HG03135 (cell line): ENCODE results near the gene RUFY4.
"Not testable (repeated sequence)": the region's sequence is repeated elsewhere in the genome, so short reads cannot be mapped to it uniquely, and the experiment has no call there.

Experiments
- ATAC-seq: cut with Tn5 transposase; IDR thresholded peaks from one replicate; pipeline ENCODE4 v1.9.1; 2021; ENCODE audit warnings: mild to moderate bottlenecking, moderate library complexity; ENCODE audit not compliant: unreplicated experiment

RUFY4 gene

DNA sequence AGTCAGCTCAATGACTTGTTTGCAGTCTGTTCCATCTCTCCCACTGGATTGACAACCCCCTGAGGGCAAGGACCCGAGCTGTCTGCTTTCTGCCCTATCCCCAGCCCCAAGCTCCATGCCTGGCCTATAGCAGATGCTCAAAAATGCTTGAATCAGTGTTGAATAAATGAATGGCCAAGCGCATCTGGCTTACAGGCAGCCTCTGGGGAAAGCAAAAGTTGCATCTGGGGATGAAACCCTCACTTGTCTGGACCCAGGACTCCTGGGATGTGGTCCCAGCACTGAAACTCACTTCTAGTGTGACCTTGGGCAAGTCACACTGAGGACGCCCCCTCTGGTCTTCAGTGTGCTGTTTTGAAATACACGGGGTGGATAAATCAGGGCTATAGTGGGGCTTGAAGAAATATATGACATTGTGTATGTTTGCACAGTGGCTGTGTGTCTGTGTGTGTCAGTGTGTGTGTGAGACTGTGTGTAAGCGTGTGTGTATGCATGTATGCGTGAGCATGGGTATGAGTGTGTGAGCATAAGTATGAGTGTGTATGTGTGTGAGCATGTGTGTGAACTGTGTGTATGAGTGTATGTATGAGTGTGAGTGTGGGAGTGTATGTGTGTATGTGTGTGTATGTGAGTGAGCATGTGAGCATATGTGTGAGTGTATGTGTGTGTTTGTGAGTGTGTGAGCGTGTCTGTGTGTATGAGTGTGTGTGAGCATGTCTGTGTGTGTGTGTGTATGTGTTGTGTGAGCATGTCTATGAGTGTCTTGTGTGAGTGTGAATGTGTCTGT is 38.5 kb upstream of the RUFY4 start:
- ATAC-seq = no peak

DNA sequence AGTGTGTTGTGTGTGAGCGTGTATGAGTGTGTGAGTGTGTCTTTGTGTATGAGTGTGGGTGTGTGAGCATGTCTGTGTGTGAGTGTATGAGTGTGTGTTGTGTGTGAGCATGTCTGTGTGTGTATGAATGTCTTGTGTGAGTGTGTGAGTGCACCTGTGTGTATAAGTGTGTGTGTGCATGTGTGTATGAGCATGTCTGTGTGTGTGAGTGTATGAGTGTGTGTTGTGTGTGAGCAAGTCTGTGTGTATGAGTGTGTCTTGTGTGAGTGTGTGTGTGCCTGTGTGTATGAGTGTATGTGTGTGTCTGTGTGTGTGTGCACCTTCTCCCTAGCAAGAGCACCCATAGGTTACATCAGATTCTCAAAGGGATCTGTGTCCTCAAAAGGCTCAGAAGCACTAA is 37.8 kb upstream of the RUFY4 start:
- no peak for ATAC-seq

DNA sequence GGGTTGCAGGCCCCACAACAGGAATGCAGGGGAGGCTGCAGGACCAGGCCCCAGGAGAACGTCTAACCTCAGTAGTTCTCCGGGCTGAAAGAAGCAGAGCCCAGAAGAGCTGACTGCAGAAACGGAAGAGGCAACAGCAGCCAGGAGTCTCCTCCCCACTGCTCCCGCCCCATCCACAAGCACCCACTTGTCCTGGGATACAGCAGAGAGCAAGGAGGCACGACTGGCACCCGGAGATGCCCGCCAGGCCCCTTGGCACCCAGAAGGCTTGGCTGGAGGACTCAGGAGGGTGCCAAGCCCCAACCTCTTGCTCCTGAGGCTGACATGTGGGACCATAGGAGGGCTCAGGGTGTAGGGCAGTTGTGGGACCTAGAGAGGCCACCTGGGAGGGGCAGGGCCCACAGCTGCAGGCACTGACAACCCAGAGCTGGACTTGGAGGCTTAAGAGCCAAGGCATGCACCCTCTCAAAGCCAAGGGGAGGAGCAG is 37.2 kb upstream of the RUFY4 start:
- no peak for ATAC-seq

DNA sequence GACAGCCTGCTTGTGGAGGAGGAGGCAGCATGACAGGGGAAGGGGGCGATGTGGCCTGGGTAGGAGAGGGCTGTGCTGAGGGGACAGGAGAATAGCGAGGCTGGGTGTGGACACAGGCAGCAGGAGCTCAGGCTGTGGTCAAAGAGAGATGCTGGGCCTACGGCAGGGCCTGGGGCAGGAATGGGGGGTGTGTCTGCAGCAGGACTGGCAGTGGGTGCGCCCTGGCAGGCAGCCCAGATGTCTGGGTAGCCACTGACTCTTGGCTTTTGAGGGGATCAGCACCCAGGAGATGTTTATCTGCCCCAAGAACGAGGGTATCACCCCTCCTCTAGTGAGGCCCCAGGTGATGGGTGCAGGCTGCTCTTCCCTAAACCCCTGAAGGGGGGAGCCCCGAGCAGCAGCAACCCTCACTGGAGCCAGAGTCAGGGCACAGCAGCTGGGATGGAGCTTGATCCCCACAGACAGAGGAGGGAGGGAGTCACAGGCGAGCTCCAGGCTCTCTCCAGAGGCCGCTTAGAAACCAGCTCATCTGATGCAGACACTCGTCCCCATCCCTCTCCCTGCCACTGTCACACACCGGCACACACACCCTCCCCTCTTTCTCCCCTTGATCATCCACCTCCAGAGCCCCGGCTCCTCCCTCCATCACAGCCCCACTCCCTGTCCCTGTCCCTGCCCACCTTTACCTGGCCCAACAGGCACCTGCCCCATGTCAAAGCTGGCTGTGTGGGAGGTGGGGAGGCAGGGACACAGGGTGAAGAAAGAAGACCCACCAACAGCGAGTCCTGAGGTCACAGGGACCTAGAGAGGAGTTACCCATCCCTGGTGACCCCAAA is 36.5 kb upstream of the RUFY4 start:
- ATAC-seq = no peak

DNA sequence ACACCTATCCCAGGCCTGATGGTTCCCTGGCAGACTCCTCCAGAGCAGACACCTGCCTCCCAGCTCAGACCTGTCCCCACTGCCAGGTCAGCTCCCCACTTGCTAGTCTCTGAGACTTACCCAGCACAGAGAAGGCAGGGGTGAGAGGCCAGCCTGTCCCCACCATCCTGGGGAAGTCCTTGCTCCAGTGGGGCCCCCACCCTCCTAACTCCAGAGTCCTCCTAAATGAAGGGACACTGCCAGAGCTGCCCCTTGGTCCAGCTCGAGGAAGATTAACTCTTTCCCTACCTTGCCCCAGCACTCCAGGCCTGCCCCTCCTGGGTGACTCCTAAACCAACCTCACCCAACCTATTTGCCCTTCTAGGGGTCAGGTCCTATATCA is 35.9 kb upstream of the RUFY4 start:
- no peak for ATAC-seq

DNA sequence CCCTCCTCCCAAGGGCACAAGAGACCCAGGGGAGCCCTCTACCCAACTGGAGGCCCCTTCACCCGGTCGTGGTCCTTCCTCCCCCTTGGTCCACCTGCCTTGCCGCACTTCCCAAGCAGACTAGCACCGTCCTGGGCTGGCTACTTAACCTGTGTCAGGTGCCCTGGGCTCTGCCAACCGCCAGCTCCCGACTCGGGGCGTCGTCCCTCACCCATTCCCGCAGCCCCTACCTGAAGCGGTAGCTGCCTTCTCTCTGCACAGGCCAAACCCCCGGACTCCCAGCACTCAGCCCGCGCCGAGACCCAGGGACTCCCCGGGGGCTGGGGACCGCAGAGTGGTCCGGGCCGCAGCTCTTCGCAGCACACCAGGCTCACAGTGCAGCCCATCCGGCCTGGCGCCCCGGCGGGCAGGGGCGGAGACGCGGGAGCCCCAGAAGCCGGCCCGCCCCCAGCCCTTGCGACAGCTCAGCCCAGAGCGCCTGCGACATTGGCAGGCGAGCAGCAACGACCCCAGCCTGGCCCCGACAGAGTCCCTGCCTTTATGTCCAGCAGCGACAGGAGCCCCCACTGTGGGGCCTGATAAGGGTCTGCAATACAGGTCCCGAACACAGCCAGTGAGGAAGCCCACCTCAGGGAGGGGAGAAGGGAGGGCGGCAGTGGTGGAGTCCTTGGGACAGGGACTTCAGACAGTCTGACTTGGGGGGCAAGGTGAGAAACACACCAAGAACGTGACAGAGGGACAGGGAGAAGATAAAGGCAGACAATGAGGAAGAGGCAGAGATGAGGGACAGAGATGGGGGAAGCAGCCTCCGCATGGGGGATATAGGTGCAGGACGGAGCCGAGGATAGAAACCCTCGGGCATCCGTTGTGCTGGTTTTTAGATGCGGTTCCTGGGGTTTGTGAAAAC is 35.2 kb upstream of the RUFY4 start:
- ATAC-seq = no peak

DNA sequence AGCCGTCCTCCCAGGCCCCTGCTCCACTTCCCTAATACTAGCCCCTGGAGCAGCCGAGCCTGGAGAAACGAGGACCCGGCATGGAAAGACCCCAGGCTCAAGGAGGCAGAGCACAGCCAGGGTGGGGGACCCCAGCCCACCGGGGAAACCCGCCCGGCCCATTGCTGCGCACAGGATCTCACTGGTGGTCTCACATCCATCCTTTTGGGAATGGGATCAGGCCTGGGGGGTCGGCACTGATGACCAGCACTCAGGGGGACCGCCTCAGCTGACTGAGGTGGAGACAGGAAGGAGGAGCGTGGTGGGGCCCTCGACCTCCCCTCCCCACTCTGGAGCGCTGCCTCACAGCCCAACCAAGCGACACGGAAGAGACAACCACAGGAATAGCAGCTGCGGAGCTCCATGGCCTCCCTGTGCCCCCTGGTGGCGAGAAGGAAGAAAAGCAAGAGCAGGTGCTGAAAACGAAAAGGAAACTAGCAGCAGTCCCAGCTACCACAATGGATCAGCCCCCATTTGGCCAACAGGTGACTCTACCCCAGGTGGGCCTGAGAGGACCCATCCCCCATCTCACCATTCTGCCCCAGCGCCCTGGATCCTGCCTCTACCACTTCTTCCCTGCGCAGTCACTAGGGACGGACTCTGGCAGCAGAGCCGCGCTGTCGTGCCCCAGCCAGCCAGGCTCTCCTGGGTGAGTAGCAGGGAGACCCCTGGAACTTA is 34.4 kb upstream of the RUFY4 start:
- ATAC-seq = peak; percentile 90

DNA sequence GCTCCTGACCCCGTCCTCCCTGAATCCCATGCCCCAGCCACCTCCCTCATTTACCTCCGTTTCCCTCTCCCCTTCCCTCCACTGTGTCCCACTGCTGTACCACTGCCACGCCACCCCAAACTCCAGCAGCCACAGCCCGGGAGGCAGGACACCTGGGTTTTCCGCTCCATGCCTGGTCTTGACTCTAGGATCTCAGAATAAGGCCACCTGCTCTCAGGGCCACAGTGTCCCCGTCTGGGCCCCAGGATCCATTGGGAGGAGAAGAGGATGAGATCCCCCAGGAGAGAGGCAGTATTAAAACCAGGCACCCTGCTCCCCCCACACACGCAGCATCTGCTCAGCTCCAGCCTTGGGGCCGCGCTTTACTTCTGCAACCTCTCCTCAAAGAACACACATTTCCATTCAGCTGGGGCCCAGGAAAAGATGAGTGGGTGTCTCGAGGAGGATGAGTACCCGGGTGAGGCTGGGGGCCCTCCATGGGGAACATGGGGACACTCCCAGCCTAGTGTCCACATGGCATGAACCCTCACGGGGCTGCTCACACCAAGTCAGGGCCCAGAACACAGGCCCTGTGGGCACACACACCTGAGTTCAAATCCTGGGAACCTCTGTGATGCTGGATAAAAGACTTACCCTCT is 33.5 kb upstream of the RUFY4 start:
- ATAC-seq = no peak

DNA sequence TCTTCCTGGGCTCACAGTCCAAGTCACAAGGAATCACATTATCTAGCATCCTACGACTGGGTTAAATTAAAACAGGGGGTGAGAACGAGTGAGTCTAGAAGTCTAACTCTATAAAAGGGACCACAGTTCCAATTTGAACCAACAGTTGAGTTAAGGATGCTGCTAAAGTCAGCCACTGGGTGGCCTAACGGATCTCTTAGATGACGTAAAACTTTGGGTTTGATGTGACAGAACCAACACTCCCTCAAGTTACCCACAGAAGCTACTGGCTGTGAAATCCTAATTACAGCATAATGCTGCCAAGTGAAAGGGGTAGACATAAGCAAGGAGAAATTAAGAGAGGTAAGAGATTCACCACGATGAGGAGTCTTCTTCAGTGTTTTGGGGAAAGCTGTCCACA is 32.7 kb upstream of the RUFY4 start:
- no peak for ATAC-seq

DNA sequence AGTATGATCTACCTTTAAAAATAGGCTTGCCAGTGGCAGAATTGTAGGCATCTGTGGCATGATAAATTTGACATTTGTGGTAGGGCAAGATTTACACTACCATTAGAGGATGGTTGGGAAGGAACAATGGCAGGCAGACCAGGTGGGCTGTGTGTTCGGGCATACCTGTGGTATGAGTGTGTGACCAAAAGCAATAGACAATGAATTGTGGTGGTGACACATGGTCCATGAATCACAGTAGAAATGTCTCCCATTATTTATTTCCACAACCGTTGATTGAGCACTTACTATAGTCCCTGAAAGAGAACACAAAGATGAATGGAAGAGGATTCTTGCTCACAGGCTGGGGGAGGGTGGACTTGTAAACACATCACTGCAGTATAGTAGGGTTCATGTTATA is 29.9 kb upstream of the RUFY4 start:
- ATAC-seq = no peak

DNA sequence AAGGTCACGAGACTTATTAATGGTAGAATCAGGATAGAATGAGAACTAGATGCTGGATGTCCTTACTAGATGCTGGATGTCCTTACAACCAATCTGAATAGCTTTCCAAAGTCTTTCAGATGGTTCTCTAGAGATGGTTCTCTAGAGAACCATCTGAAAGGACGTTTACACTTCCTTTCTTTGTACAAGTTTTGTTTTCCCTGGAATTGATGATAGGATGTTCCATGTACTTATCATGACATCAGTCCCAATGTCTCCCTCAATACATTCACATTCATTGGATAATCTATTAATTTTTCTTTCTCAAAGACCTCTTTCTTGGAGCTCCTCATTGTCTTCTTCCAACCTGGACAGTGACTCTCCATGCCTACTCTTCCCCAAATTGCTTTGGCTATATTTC is 28.2 kb upstream of the RUFY4 start:
- no peak for ATAC-seq

DNA sequence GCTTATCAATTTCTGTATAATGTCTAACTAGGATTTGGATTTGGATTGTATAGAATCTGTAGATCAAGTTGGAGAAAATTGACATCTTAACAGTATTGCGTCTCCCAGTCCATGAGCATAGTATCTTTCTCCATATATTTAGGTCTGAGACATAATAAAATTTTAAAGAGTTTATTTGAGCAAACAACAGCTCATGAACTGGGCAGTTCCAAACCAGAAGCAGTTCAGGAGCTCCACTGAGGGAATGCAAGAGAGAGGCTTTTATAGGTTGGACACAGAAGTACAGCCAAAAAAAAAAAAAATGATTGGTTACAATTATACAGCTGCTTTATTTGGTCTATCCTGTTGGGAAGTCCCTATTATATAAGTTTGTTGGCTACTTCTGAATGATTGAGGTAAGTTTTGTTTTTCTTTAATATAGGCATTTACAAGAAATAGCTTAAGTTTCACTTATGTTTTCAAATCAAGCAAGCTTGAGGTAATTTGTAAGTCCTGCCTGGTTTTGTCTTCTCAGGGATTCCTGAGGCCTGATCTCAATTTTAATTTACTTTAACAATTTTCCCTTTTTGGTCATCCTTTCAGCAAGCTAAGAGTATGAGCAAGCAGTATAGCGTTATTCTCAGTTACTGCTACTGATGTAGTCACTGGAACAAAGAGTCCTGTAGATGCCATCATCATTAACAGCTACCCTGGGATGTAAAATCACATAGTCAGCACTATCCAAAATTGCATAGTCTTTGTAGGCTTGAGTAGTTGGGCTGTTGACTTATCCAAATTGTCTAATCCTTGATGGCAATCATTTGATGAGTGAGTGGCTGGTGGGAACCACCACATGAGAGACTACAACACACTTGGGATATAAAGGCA is 27.5 kb upstream of the RUFY4 start:
- no peak for ATAC-seq

DNA sequence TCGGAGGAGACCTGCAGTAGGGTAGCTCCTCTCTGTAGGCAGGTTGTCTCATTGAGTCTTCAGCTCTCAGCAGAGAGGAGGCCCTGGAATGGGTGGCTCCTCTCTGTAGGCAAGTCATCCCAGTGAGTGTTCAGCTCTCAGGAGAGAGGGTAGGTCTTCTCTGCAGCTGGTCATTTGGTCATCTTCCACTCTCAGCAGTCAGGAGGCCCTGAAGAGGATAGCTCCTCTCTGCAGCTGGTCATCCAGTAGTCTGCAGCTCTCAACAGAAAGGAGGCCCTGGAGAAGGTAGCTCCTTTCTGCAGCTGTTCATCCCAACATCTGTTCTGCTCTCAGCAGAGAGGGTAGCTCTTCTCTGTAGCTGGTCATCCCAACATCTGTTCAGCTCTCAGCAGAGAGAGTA is 26.0 kb upstream of the RUFY4 start:
- ATAC-seq = no peak

DNA sequence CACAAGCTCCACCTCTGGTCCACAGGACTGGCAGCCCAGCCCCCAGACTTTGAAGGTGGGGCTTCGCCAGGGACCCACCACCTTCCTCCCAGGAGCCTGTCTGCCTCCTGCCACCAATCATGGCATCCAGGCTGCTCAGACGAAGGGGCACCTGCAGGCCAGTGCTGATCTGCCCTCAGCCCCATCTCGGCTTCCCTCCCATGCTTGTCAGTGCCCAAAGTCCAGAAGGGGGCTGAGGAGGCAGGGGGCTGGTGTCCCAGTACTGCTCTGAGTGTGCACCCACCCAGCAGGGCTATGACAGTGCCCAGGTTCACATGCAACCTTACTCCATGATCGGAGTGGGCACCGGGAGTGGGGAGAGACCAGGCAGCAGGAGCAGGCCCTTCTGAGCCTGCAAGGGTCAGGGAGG is 25.3 kb upstream of the RUFY4 start:
- ATAC-seq = no peak

DNA sequence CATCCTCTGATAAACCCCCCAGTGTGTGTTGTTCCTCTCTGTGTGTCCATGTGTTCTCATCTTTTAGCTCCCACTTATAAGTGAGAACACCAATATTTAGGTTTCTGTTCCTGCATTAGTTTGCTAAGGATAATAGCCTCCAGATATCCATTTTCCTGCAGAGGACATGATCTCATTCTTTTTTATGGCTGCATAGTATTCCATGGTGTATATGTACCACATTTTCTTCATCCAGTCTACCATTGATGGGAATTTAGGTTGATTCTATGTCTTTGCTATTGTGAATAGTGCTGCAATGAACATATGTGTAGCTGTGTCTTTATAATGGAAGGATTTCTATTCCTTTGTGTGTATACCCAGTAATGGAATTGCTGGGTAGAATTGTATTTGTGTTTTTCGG is 24.5 kb upstream of the RUFY4 start:
- not testable (repeated sequence) for ATAC-seq

DNA sequence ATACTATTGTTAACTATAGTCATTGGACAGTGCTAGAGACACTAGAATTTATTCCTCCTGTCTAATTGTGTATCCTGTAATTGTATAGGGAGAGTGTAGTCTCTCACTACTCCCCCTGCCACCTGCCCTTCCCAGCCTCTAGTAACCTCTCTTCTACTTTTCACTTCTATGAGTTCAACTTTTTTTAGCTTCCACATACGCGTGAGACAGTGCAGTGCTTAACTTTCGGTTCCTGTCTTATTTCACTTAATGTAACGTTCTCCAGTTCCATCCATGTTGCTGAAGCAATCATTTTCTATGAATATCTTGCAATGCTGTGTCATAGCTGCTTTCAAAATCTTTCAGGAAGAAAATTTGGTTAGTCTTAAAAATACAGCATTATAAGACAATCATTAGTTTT is 22.8 kb upstream of the RUFY4 start:
- peak; percentile 69 for ATAC-seq

DNA sequence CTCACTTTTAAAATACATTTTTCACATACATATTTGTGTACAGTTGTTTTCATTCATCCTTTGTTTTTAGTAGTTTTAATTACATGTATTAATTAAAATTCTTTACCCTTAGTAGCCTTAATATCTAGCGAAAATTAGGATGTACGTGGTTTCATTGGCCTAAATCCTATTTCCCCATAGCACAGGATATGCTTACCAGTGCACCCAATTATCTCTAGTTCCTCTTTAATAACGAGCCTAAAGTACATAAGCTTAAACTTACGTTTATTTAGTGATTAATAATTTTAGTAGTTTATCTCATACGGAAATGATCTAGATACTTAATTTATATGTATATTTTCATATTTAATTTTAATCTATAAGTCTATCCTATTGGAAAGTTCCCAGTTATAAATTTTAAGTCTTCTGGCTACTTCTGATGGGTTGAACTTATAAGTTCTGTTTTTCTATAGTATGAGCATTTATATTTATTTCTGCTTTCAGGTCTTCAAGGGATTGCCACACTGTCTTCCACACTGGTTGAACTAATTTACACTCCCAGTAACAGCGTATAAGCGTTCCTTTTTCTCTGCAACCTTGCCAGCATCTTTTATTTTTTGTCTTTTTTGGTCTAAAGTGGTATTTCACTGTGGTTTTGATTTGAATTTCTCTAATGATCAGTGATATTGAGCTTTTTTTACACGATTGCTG is 21.4 kb upstream of the RUFY4 start:
- no peak for ATAC-seq

DNA sequence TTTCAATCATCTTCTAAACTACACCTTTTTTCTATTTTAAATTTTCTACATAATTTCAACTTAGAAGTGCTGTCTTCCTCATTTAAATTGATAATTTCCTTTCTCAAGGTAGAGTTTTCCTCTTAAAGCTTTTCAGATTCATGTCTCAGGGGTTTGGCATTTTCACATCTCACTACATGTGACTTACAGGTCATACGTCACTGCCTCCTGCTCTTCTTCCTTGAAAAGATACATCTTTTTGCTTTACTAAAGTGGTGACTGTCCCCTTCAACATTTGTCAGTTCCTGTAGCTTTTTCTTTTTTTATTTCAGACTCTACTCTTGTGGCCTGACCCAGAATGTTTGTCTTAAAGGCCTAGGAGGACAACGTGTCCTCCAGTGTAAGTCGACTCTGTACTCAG is 17.1 kb upstream of the RUFY4 start:
- ATAC-seq = no peak

DNA sequence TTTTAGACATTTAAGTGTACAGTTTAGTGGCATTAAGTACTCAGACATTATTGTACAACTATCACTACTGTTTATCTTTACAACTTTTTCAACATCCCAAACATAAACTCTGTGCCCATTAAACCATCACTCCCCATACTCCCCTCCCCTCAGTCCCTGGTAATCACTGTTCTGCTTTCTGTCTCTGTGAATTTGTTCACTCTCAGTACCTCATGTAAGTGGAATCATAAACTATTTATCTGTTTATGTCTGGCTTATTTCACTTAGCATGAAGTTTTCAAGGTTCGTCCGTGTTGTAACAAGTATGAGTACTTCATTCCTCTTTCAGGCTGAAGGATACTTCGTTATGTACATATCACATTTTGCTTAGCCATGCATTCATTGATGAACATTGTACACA is 9.8 kb upstream of the RUFY4 start:
- no peak for ATAC-seq
